Endothelial cell of umbilical vein (primary cell): ENCODE measurements around the gene MID1. TPM values are rescaled to one million over a fixed set of nuclear protein-coding genes. Genes with fewer than 3 reads are reported as not detected.

ENCODE experiments used
- BruUV-seq: library from RNA; stranded (reverse); fragments of 400-500 nt; replicated peaks from 2 replicates; lab custom pipeline; 2021; lab: Mats Ljungman, UMichigan
- CTCF ChIA-PET: fragments of 300-600, 350-600 bp; sonication (Branson Sonifier 250); formaldehyde crosslinking; loops from one replicate; lab custom pipeline; 2021; ENCODE audit warnings: antibody characterized with exemption, inconsistent platforms; lab: Charles Lee
- POLR2A ChIA-PET: fragments of 300-600, 350-600 bp; sonication (Branson Sonifier 250); formaldehyde crosslinking; loops from one replicate; lab custom pipeline; 2021; ENCODE audit warnings: antibody characterized with exemption, inconsistent platforms; lab: Charles Lee
- DNase-seq: peaks from one replicate; pipeline ENCODE4 v3.0.0-alpha.2; 2011; ENCODE audit warnings: low read depth, low spot score
- FAIRE-seq: peaks from 2 replicates; lab custom pipeline; 2011; peaks lifted over from hg19 to GRCh38; lab: Jason Lieb, UNC
- H2AFZ ChIP-seq: 2 replicates; pipeline ENCODE4 v1.6.0; 2012; ENCODE audit warnings: low read depth, low read length, control low read depth, inconsistent platforms
- H3K27ac ChIP-seq: 2 replicates; pipeline ENCODE4 v1.5.1; 2011; ENCODE audit warnings: low read depth, mild to moderate bottlenecking, control low read depth, low read length, moderate library complexity; ENCODE audit not compliant: insufficient read depth
- H3K27me3 ChIP-seq, 2 experiments: 2 replicates each; pipeline versions ENCODE4 v1.6.0 to v1.6.1; 2011; ENCODE audit warnings: low read length in 2 of 2, mixed read lengths in 1 of 2; ENCODE audit not compliant: control insufficient read depth in 2 of 2, insufficient read depth in 2 of 2
- H3K36me3 ChIP-seq, 2 experiments: 2 replicates in 1 of 2; 3 replicates in 1 of 2; pipeline ENCODE4 v1.5.1; 2011; ENCODE audit warnings: low read length in 2 of 2, mild to moderate bottlenecking in 1 of 2, moderate library complexity in 1 of 2; ENCODE audit not compliant: control insufficient read depth in 2 of 2, insufficient read depth in 2 of 2; ENCODE audit errors: extremely low read depth in 1 of 2
- H3K4me1 ChIP-seq: 3 replicates; pipeline ENCODE4 v1.5.1; 2011; ENCODE audit warnings: mild to moderate bottlenecking, low read length; ENCODE audit not compliant: control insufficient read depth, insufficient read depth; ENCODE audit errors: extremely low read depth
- H3K4me2 ChIP-seq: 2 replicates; pipeline ENCODE4 v1.6.1; 2011; ENCODE audit warnings: low read length, control low read depth, mixed read lengths; ENCODE audit not compliant: insufficient read depth
- H3K4me3 ChIP-seq, 3 experiments: fragments of 200-600 bp in 1 of 3; sonication (generic), shearing (Covaris generic) in 1 of 3; replicated peaks in 1 of 3; 2 replicates each; pipeline ENCODE4 v1.5.1; 2011 to 2016; ENCODE audit warnings: control low read depth in 3 of 3, low read length in 3 of 3, mild to moderate bottlenecking in 2 of 3, inconsistent platforms in 1 of 3, low read depth in 1 of 3, moderate library complexity in 1 of 3; ENCODE audit not compliant: insufficient read depth in 1 of 3
- H3K79me2 ChIP-seq: 2 replicates; pipeline ENCODE4 v1.6.0; 2012; ENCODE audit warnings: low read length, inconsistent platforms; ENCODE audit not compliant: control insufficient read depth, insufficient read depth
- H3K9ac ChIP-seq: replicated peaks from 2 replicates; pipeline ENCODE3; 2011; ENCODE audit warnings: low read length, control low read depth; ENCODE audit not compliant: insufficient read depth; ENCODE audit errors: extremely low read depth
- H3K9me1 ChIP-seq: replicated peaks from 3 replicates; pipeline ENCODE4 v1.6.0; 2011; ENCODE audit warnings: mild to moderate bottlenecking, low read length; ENCODE audit not compliant: control insufficient read depth, insufficient read depth; ENCODE audit errors: extremely low read depth
- H3K9me3 ChIP-seq: replicated peaks from 2 replicates; pipeline ENCODE4 v1.5.1; 2012; ENCODE audit warnings: low read length, inconsistent platforms; ENCODE audit not compliant: control insufficient read depth, insufficient read depth
- H4K20me1 ChIP-seq: replicated peaks from 2 replicates; pipeline ENCODE3; 2011; ENCODE audit warnings: mild to moderate bottlenecking, low read length; ENCODE audit not compliant: control insufficient read depth, insufficient read depth; ENCODE audit errors: extremely low read depth
- CTCF ChIP-seq, 2 donors: IDR thresholded peaks; 1 replicate in 1 of 2; 2 replicates in 1 of 2; pipeline ENCODE4 v1.5.1; 2011; ENCODE audit warnings: low read length in 2 of 2, mild to moderate bottlenecking in 2 of 2, moderate library complexity in 2 of 2, control low read depth in 1 of 2, inconsistent platforms in 1 of 2, low read depth in 1 of 2; ENCODE audit not compliant: insufficient read depth in 1 of 2; ENCODE audit errors: extremely low read depth in 1 of 2
- EZH2 ChIP-seq: IDR thresholded peaks from 2 replicates; pipeline ENCODE4 v1.6.1; 2012; ENCODE audit warnings: borderline replicate concordance, low read depth, mild to moderate bottlenecking, moderate library complexity, low read length, inconsistent platforms; ENCODE audit not compliant: severe bottlenecking
- FOS ChIP-seq: IDR thresholded peaks from 2 replicates; pipeline ENCODE4 v1.6.1; 2011; ENCODE audit warnings: mild to moderate bottlenecking, low read length, moderate library complexity, borderline replicate concordance; ENCODE audit not compliant: insufficient read depth
- MAX ChIP-seq: IDR thresholded peaks from 2 replicates; pipeline ENCODE4 v1.6.1; 2011; ENCODE audit not compliant: insufficient read depth, insufficient read length
- MYC ChIP-seq: IDR thresholded peaks from one replicate; pipeline ENCODE4 v1.6.1; 2011; ENCODE audit warnings: mild to moderate bottlenecking, low read depth, low read length
- POLR2A ChIP-seq: IDR thresholded peaks from 2 replicates; pipeline ENCODE4 v1.6.1; 2012; ENCODE audit warnings: low read depth, mild to moderate bottlenecking, control low read depth, low read length
- POLR2AphosphoS5 ChIP-seq: IDR thresholded peaks from 2 replicates; pipeline ENCODE4 v1.6.1; 2012; ENCODE audit warnings: low read depth, mild to moderate bottlenecking, control low read depth, low read length, moderate library complexity; ENCODE audit not compliant: insufficient read depth
- dilution Hi-C: fragments of 300-500 bp; cut with MboI; formaldehyde crosslinking; loops from one replicate; pipeline ENCODE4 v1.15.0; 2019; ENCODE audit warnings: low sequenced_read_pairs; ENCODE audit not compliant: extremely low pct_ligation_motif_present
- intact Hi-C: fragments of 100-400 bp; cut with micrococcal nuclease; formaldehyde crosslinking; loops from one replicate; pipeline ENCODE4 v1.10.0; 2022
- polyA plus RNA-seq, 4 experiments: library from polyadenylated mRNA; depleted of rRNA in 3 of 4; stranded (reverse) in 3 of 4; unstranded in 1 of 4; fragments of >200 nt; gene quantifications; 2 replicates each; pipeline versions ENCODE4 v1.2.1 to v1.2.3, GENCODE V29; 2011 to 2012; ENCODE audit warnings: missing spikeins in 1 of 4
- total RNA-seq: library from RNA; stranded (reverse); gene quantifications from 2 replicates; pipeline ENCODE4 v1.2.3, GENCODE V29; 2021

MID1 gene
- total and polyA plus RNA-seq, 2 donors (not counting 3 experiments of a cell fraction or from before 2014, with no cell fraction given), result 21.3 to 29.8 TPM

- H3K27ac ChIP-seq, result no peak overlapping the region
- no peaks in the 10 kb centered on the region for H3K9me3 ChIP-seq
- no peaks in the 10 kb centered on the region for H3K79me2 ChIP-seq
- no peaks in the 10 kb centered on the region for H3K4me1 ChIP-seq
- dilution Hi-C loops, result no loop called here
- no peak overlapping the region for H3K9ac ChIP-seq
- intact Hi-C loops, result no loop called here
- H4K20me1 ChIP-seq, result no peaks in the 10 kb centered on the region
- FAIRE-seq (no peak), DNase-seq (no peak)
- ChIA-PET CTCF (no interaction called here), POLR2A (interaction anchor here (0.7 kb wide), 1 partner anchor 43 kb away, joined by 3 read pairs; no protein-coding TSS in a partner anchor)
- H3K36me3 ChIP-seq, result no peaks in the 10 kb centered on the region
- BruUV-seq, result no TSS peak
- no peaks in the 10 kb centered on the region for H3K27me3 ChIP-seq
- no peak overlapping the region for H3K4me3 ChIP-seq
- no peak overlapping the region for H2AFZ ChIP-seq
- TF ChIP-seq EZH2, result no peak
- no peak for TF ChIP-seq POLR2AphosphoS5
- no peak for TF ChIP-seq MYC
- TF ChIP-seq POLR2A, result no peak
- no peak for TF ChIP-seq MAX
- TF ChIP-seq CTCF (IDR thresholded peaks at IDR 0.05; ENCODE audit: extremely low read depth in 1 of 2, insufficient read depth in 1 of 2, low read depth in 1 of 2, low read length in 2 of 2), result no peak
- TF ChIP-seq FOS, result no peak
- H3K4me2 ChIP-seq, result no peak overlapping the region
- H3K9me1 ChIP-seq, result no peaks in the 10 kb centered on the region
Observed at GRCh38 chrX:10423716-10424115, 196.7 kb downstream of the MID1 start.
